HepG2 (cell line): Measurements from ENCODE around the gene PPM1G. TPM values are rescaled to one million over a fixed set of nuclear protein-coding genes. Genes with fewer than 3 reads are reported as not detected.

Source experiments
- ARNTL ChIP-seq: sonication (generic); formaldehyde crosslinking; IDR thresholded peaks from 2 replicates; pipeline ENCODE4 v1.4.0; 2020; ENCODE audit warnings: mild to moderate bottlenecking, missing genetic modification reagents
- CENPT ChIP-seq: sonication (generic); formaldehyde crosslinking; IDR thresholded peaks from 2 replicates; pipeline ENCODE4 v1.8.0; 2022; ENCODE audit warnings: low read depth, mild to moderate bottlenecking, moderate library complexity, missing genetic modification reagents
- CSRNP1 ChIP-seq: sonication (generic); formaldehyde crosslinking; IDR thresholded peaks from 2 replicates; pipeline ENCODE4 v1.8.1; 2023; ENCODE audit warnings: mild to moderate bottlenecking, missing genetic modification reagents
- DMAP1 ChIP-seq: IDR thresholded peaks from 2 replicates; pipeline ENCODE4 v1.6.1; 2016
- ETS1 ChIP-seq: sonication (generic); formaldehyde crosslinking; IDR thresholded peaks from 2 replicates; pipeline ENCODE4 v1.4.0; 2020; ENCODE audit warnings: missing genetic modification reagents
- GABPA ChIP-seq, 2 experiments: IDR thresholded peaks; 2 replicates each; pipeline ENCODE4 v1.6.1; 2011 to 2016; ENCODE audit warnings: low read depth in 2 of 2, low read length in 1 of 2, missing biosample characterization in 1 of 2, missing genetic modification characterization in 1 of 2
- NBN ChIP-seq: fragments of 450-650 bp; conservative IDR thresholded peaks from 2 replicates; pipeline ENCODE4 v1.6.1; 2017
- PAF1 ChIP-seq: IDR thresholded peaks from 2 replicates; pipeline ENCODE4 v1.6.1; 2016; ENCODE audit warnings: missing genetic modification reagents, missing compliant biosample characterization
- PLRG1 ChIP-seq: fragments of 450-650 bp; conservative IDR thresholded peaks from 2 replicates; pipeline ENCODE4 v1.6.1; 2016
- SP5 ChIP-seq: IDR thresholded peaks from 2 replicates; pipeline ENCODE4 v1.6.1; 2016; ENCODE audit warnings: low read depth, borderline replicate concordance
- TGIF2 ChIP-seq: IDR thresholded peaks from 2 replicates; pipeline ENCODE4 v1.6.1; 2016; ENCODE audit warnings: control low read depth, missing compliant biosample characterization
- THAP8 ChIP-seq: sonication (generic); formaldehyde crosslinking; IDR thresholded peaks from 2 replicates; pipeline ENCODE4 v1.5.1; 2020; ENCODE audit warnings: missing genetic modification reagents, mild to moderate bottlenecking, borderline replicate concordance
- YEATS4 ChIP-seq: sonication (generic); formaldehyde crosslinking; IDR thresholded peaks from 2 replicates; pipeline ENCODE4 v1.4.0; 2020; ENCODE audit warnings: missing genetic modification reagents, borderline replicate concordance
- ZMYM4 ChIP-seq: sonication (generic); formaldehyde crosslinking; IDR thresholded peaks from 2 replicates; pipeline ENCODE4 v1.8.1; 2023; ENCODE audit warnings: mild to moderate bottlenecking, missing genetic modification reagents
- ZNF143 ChIP-seq: sonication (generic); formaldehyde crosslinking; IDR thresholded peaks from 2 replicates; pipeline ENCODE4 v1.4.0; 2020; ENCODE audit warnings: missing genetic modification reagents
- ZNF230 ChIP-seq: sonication (generic); formaldehyde crosslinking; IDR thresholded peaks from 2 replicates; pipeline ENCODE4 v1.4.0; 2020; ENCODE audit warnings: mild to moderate bottlenecking, missing genetic modification reagents
- ZNF382 ChIP-seq: sonication (generic); formaldehyde crosslinking; IDR thresholded peaks from 2 replicates; pipeline ENCODE4 v1.5.0; 2020; ENCODE audit warnings: missing genetic modification reagents, mild to moderate bottlenecking, borderline replicate concordance
- ZNF513 ChIP-seq: sonication (generic); formaldehyde crosslinking; conservative IDR thresholded peaks from 2 replicates; pipeline ENCODE4 v1.5.0; 2020; ENCODE audit warnings: missing genetic modification reagents
- ZNF792 ChIP-seq: IDR thresholded peaks from 2 replicates; pipeline ENCODE4 v1.6.1; 2016
- ZNF83 ChIP-seq: sonication (generic); formaldehyde crosslinking; IDR thresholded peaks from 2 replicates; pipeline ENCODE4 v1.4.0; 2020; ENCODE audit warnings: missing genetic modification reagents, mild to moderate bottlenecking, borderline replicate concordance
- polyA plus RNA-seq, 8 experiments: library from polyadenylated mRNA; depleted of rRNA in 3 of 8; stranded (reverse) in 7 of 8; unstranded in 1 of 8; fragments of >200 nt; fragmentation: Illumina TruSeq in 4 of 8; extraction: Trizol in 4 of 8; gene quantifications; 2 replicates each; pipeline versions ENCODE4 v1.2.1 to v1.2.3, GENCODE V29; 2011 to 2016; ENCODE audit warnings: low read depth in 4 of 8, missing spikeins in 1 of 8, mixed read lengths in 1 of 8; ENCODE audit not compliant: insufficient read depth in 1 of 8
- total RNA-seq, 5 experiments: library from RNA; depleted of rRNA; stranded (reverse); fragments of >200 nt; fragmentation: Illumina TruSeq; extraction: Trizol; gene quantifications; 2 replicates each; pipeline ENCODE4 v1.2.3, GENCODE V29; 2016; ENCODE audit warnings: low read depth in 1 of 5
- TF ChIP-seq, protein P1 (sequence below): sonication (generic); formaldehyde crosslinking; IDR thresholded peaks from 2 replicates; pipeline ENCODE4 v1.4.0; 2020; ENCODE audit warnings: missing genetic modification reagents

Gene PPM1G
- total and polyA plus RNA-seq, 2 of the 13 experiments (the other 11 are each of a cell fraction or from before 2014, with no cell fraction given), result 58.2 to 213 TPM

DNA sequence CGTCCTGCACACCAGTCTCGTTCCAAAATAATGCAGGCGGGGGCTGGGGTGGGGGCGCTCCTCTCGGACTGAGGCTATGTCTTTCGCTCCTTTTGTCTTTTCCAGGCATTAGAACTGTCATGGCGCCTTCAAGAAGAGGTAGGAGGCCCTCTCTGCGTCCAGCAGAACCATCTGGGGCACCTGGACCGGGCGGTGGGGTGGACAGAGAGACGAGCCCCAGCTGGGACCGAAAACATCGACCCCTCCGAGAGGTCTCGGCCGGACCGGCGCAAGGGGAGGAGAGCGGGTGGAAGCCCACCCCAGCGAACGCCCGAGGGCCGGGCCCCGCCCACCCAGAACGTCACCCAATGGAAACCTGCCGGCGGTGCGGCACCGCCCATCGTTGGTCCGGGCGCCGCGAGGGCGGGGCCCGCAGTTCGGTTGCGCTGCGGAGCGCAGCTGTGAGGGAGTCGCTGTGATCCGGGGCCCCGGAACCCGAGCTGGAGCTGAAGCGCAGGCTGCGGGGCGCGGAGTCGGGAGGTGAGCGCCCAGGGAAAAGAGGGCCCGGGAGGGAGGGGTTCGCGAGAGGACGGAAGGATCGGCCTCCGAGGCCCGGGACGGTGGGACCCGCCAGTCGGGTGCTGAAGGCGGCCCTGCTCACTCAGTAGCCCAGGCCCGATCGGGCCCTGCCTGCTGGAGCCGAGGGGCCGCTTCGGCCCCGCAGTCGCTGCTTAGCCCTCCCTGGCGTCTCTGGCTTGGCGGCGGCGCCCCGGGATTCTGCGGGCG, 19.0 kb upstream of the PPM1G start, which contains the start of gene NRBP1 (continued):
- TF ChIP-seq ZNF83 (CRISPR knock-in tag) (no peak; the same call in 1 of the 2 replicates), ARNTL (CRISPR knock-in tag) (no peak; the same call in 1 of the 2 replicates), PLRG1 (no peak), NBN (no peak), ZNF143 (CRISPR knock-in tag) (no peak), ZNF513 (CRISPR knock-in tag) (no peak), THAP8 (peak; percentile 86), ZNF382 (no peak), ZMYM4 (CRISPR knock-in tag) (peak; percentile 89), ZNF792 (CRISPR knock-in tag) (peak; percentile 9; the same call in 1 of the 2 replicates), ZNF230 (peak; percentile 18; the same call in 1 of the 2 replicates), GABPA (IDR thresholded peaks at IDR 0.05; ENCODE audit: low read depth, low read length) (peak; percentile 34; the same call in 1 of the 2 replicates), GABPA (CRISPR knock-in tag; IDR thresholded peaks at IDR 0.05; ENCODE audit: low read depth) (peak; percentile 66), TGIF2 (CRISPR knock-in tag) (0 out of 2 replicates have a peak, but pooled peaks have one; percentile 75), ETS1 (CRISPR knock-in tag) (no peak; the same call in 1 of the 2 replicates), PAF1 (CRISPR knock-in tag) (no peak), SP5 (CRISPR knock-in tag) (peak; percentile 86), YEATS4 (CRISPR knock-in tag) (peak; percentile 88), CSRNP1 (CRISPR knock-in tag) (no peak; the same call in 1 of the 2 replicates), CENPT (CRISPR knock-in tag) (no peak), DMAP1 (peak; percentile 84)
- TF ChIP-seq, protein P1, sequence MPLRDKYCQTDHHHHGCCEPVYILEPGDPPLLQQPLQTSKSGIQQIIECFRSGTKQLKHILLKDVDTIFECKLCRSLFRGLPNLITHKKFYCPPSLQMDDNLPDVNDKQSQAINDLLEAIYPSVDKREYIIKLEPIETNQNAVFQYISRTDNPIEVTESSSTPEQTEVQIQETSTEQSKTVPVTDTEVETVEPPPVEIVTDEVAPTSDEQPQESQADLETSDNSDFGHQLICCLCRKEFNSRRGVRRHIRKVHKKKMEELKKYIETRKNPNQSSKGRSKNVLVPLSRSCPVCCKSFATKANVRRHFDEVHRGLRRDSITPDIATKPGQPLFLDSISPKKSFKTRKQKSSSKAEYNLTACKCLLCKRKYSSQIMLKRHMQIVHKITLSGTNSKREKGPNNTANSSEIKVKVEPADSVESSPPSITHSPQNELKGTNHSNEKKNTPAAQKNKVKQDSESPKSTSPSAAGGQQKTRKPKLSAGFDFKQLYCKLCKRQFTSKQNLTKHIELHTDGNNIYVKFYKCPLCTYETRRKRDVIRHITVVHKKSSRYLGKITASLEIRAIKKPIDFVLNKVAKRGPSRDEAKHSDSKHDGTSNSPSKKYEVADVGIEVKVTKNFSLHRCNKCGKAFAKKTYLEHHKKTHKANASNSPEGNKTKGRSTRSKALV (CRISPR knock-in tag), result 0 out of 2 replicates have a peak, but pooled peaks have one; percentile 36
